ENCODE results near the gene TBX3. TPM values are rescaled to one million over a fixed set of nuclear protein-coding genes. Genes with fewer than 3 reads are reported as not detected.

TBX3 gene
- total RNA-seq, 2 experiments from 2014 or later = not detected

- POLR2A ChIA-PET = no interaction called here
These were observed 10.7 kb downstream of the TBX3 start for GRCh38 chr12:114673169-114673833.

GRCh38 chr12:114672817-114673168 is 11.2 kb downstream of the TBX3 start:
- H3K27ac Mint-ChIP-seq = no peak overlapping the region
- no peaks in the 10 kb centered on the region for H3K9me3 Mint-ChIP-seq
- H3K27me3 Mint-ChIP-seq = peaks cover 63% of the 10 kb centered on the region
- POLR2A ChIA-PET = no interaction called here
- H3K4me1 Mint-ChIP-seq = peaks cover 1% of the 10 kb centered on the region
- ATAC-seq (ENCODE audit: low read depth) (no peak), DNase-seq (no peak)
- H3K36me3 Mint-ChIP-seq = no peaks in the 10 kb centered on the region
- H3K4me3 Mint-ChIP-seq = no peak overlapping the region

More at GRCh38 chr12:114673169-114673833, 10.7 kb downstream of the TBX3 start:
- no peaks in the 10 kb centered on the region for H3K9me3 Mint-ChIP-seq
- no peaks in the 10 kb centered on the region for H3K36me3 Mint-ChIP-seq
- no peaks in the 10 kb centered on the region for H3K4me1 Mint-ChIP-seq
- no peak overlapping the region for H3K4me3 Mint-ChIP-seq
- H3K27ac Mint-ChIP-seq = no peak overlapping the region
- ATAC-seq (ENCODE audit: low read depth) (no peak), DNase-seq (no peak)
- H3K27me3 Mint-ChIP-seq = peaks cover 57% of the 10 kb centered on the region

GRCh38 chr12:114671443-114672411 is 12.2 kb downstream of the TBX3 start:
- no peaks in the 10 kb centered on the region for H3K36me3 Mint-ChIP-seq
- H3K27ac Mint-ChIP-seq = no peak overlapping the region
- DNase-seq (no peak), ATAC-seq (ENCODE audit: low read depth) (no peak)
- peaks cover 72% of the 10 kb centered on the region for H3K27me3 Mint-ChIP-seq
- H3K9me3 Mint-ChIP-seq = no peaks in the 10 kb centered on the region
- POLR2A ChIA-PET = no interaction called here
- H3K4me1 Mint-ChIP-seq = peaks cover 3% of the 10 kb centered on the region
- H3K4me3 Mint-ChIP-seq = no peak overlapping the region

GRCh38 chr12:114671066-114671442 is 12.9 kb downstream of the TBX3 start:
- POLR2A ChIA-PET = no interaction called here

GRCh38 chr12:114670291-114670980 is 13.5 kb downstream of the TBX3 start:
- DNase-seq = no peak
- no peaks in the 10 kb centered on the region for H3K36me3 Mint-ChIP-seq
- peaks cover 81% of the 10 kb centered on the region for H3K27me3 Mint-ChIP-seq
- H3K4me3 Mint-ChIP-seq = no peak overlapping the region
- no peak for ATAC-seq (ENCODE audit: low read depth)
- POLR2A ChIA-PET = no interaction called here
- H3K9me3 Mint-ChIP-seq = no peaks in the 10 kb centered on the region
- H3K27ac Mint-ChIP-seq = no peak overlapping the region
- peaks cover 8% of the 10 kb centered on the region for H3K4me1 Mint-ChIP-seq

More at GRCh38 chr12:114671066-114671442, 12.9 kb downstream of the TBX3 start:
- Mint-ChIP-seq H3K27ac (no peak overlapping the region), H3K9me3 (no peaks in the 10 kb centered on the region), H3K36me3 (no peaks in the 10 kb centered on the region), H3K27me3 (peaks cover 75% of the 10 kb centered on the region), H3K4me3 (no peak overlapping the region), H3K4me1 (peaks cover 8% of the 10 kb centered on the region)
- DNase-seq = no peak
- no peak for ATAC-seq (ENCODE audit: low read depth)

GRCh38 chr12:114669401-114670290 is 14.3 kb downstream of the TBX3 start:
- ATAC-seq (ENCODE audit: low read depth) (no peak), DNase-seq (no peak)
- Mint-ChIP-seq H3K27me3 (peaks cover 80% of the 10 kb centered on the region), H3K36me3 (no peaks in the 10 kb centered on the region), H3K9me3 (no peaks in the 10 kb centered on the region), H3K27ac (no peak overlapping the region), H3K4me3 (no peak overlapping the region), H3K4me1 (peaks cover 8% of the 10 kb centered on the region)
- POLR2A ChIA-PET = no interaction called here

- Mint-ChIP-seq H3K4me3 (no peak overlapping the region), H3K27me3 (peaks cover 85% of the 10 kb centered on the region), H3K36me3 (no peaks in the 10 kb centered on the region), H3K27ac (no peak overlapping the region), H3K9me3 (no peaks in the 10 kb centered on the region), H3K4me1 (peaks cover 8% of the 10 kb centered on the region)
- ATAC-seq (ENCODE audit: low read depth) = no peak
- no peak for DNase-seq
- POLR2A ChIA-PET = no interaction called here
These were observed 15.1 kb downstream of the TBX3 start for GRCh38 chr12:114668886-114669288.

GRCh38 chr12:114668151-114668885 is 15.7 kb downstream of the TBX3 start:
- Mint-ChIP-seq H3K27ac (no peak overlapping the region), H3K27me3 (peaks cover 82% of the 10 kb centered on the region), H3K36me3 (no peaks in the 10 kb centered on the region), H3K9me3 (no peaks in the 10 kb centered on the region), H3K4me3 (no peak overlapping the region), H3K4me1 (peaks cover 8% of the 10 kb centered on the region)
- peak; percentile 33 for DNase-seq
- POLR2A ChIA-PET = no interaction called here
- no peak for ATAC-seq (ENCODE audit: low read depth)

- Mint-ChIP-seq H3K36me3 (no peaks in the 10 kb centered on the region), H3K27ac (peak overlapping the region; percentile 61), H3K9me3 (no peaks in the 10 kb centered on the region), H3K27me3 (peaks cover 81% of the 10 kb centered on the region), H3K4me3 (no peak overlapping the region), H3K4me1 (peaks cover 8% of the 10 kb centered on the region)
- ATAC-seq (ENCODE audit: low read depth) = no peak
- POLR2A ChIA-PET = no interaction called here
- no peak for DNase-seq
These were observed 16.3 kb downstream of the TBX3 start for GRCh38 chr12:114667669-114668150.

GRCh38 chr12:114666746-114667668 is 17.0 kb downstream of the TBX3 start:
- Mint-ChIP-seq H3K9me3 (no peaks in the 10 kb centered on the region), H3K27me3 (peaks cover 75% of the 10 kb centered on the region), H3K27ac (no peak overlapping the region), H3K36me3 (no peaks in the 10 kb centered on the region), H3K4me1 (peaks cover 8% of the 10 kb centered on the region), H3K4me3 (no peak overlapping the region)
- DNase-seq (no peak), ATAC-seq (ENCODE audit: low read depth) (no peak)
- POLR2A ChIA-PET = no interaction called here

GRCh38 chr12:114665411-114666260 is 18.3 kb downstream of the TBX3 start:
- Mint-ChIP-seq H3K4me1 (peaks cover 8% of the 10 kb centered on the region), H3K36me3 (no peaks in the 10 kb centered on the region), H3K27ac (peak overlapping the region; percentile 12), H3K27me3 (peaks cover 63% of the 10 kb centered on the region), H3K9me3 (no peaks in the 10 kb centered on the region), H3K4me3 (peak overlapping the region; percentile 28)
- ATAC-seq (ENCODE audit: low read depth) (no peak), DNase-seq (peak; percentile 30)
- POLR2A ChIA-PET = no interaction called here

Data from activated naive CD8-positive, alpha-beta T cell treated with anti-CD3 and anti-CD28 coated beads, Interleukin-2, amount 10 ng/mL, durations not matched to agents 7 days and 5 days (primary cell).